ENCODE results near the gene RELB.

Gene RELB

DNA sequence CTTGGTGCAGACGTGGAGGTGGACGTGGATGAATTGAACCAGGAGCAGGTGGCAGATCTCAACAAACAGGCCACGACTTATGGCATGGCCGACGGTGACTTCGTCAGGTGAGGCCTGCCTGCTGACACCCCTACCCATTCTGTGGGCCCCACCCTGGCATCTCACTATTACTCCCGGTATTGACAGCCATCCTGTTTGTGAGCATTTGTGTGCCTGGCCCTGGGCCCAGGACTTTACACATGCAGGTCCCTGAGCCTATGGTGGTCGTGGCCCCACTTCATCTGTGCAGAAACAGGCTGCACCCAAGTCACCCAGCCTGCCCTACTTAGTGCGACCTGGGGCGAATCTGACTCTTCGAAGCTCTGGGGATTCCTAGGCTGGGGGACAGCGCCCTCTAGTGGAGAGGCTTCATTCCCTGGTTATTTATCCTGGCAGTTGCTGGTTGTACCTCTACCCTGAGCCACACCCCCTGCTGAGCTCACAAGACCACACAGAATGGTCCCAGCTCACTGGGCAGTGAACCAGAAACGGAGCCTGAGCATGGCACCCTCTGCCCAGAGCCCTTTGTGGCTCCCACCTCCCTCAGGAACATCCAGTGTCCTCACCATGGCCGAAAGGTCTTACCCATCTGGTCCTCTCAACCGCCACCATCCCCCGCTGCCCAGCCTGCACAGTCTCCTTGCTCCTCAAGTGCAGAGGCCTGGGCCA, 58.1 kb downstream of the RELB start:
- Histone ChIP-seq H3K9me3 (ENCODE audit: control insufficient read depth, insufficient read depth, low read length) (no peaks in the 10 kb centered on the region), H3K27me3 (ENCODE audit: control insufficient read depth, insufficient read depth, low read length) (no peaks in the 10 kb centered on the region), H3K27ac (ENCODE audit: low read length) (no peak overlapping the region), H3K4me1 (ENCODE audit: control insufficient read depth, insufficient read depth, low read length) (no peaks in the 10 kb centered on the region; the same call in 1 of the 2 replicates), H3K4me3 (ENCODE audit: low read length) (no peak overlapping the region), H3K36me3 (ENCODE audit: control insufficient read depth, insufficient read depth, low read length) (peaks cover 58% of the 10 kb centered on the region)
- no CpG with 5 or more reads among the region's 16 CpGs for WGBS (ENCODE audit: insufficient coverage, insufficient read length)
- DNase-seq (ENCODE audit: low read depth, low spot score) = no peak

GRCh38 chr19:45061965-45062364, 60.7 kb downstream of the RELB start:
- H3K9me3 ChIP-seq (ENCODE audit: control insufficient read depth, insufficient read depth, low read length) = no peaks in the 10 kb centered on the region
- no CpG with 5 or more reads among the region's 4 CpGs for WGBS (ENCODE audit: insufficient coverage, insufficient read length)
- DNase-seq (ENCODE audit: low read depth, low spot score) = no peak
- H3K36me3 ChIP-seq (ENCODE audit: control insufficient read depth, insufficient read depth, low read length) = peaks cover 56% of the 10 kb centered on the region
- no peak overlapping the region for H3K27ac ChIP-seq (ENCODE audit: low read length)
- H3K4me3 ChIP-seq (ENCODE audit: low read length) = no peak overlapping the region
- H3K27me3 ChIP-seq (ENCODE audit: control insufficient read depth, insufficient read depth, low read length) = no peaks in the 10 kb centered on the region
- no peaks in the 10 kb centered on the region; the same call in 1 of the 2 replicates for H3K4me1 ChIP-seq (ENCODE audit: control insufficient read depth, insufficient read depth, low read length)

GRCh38 chr19:45063851-45064801, 62.9 kb downstream of the RELB start:
- H3K4me1 ChIP-seq (ENCODE audit: control insufficient read depth, insufficient read depth, low read length) = no peaks in the 10 kb centered on the region; the same call in 1 of the 2 replicates
- WGBS (ENCODE audit: insufficient coverage, insufficient read length) = no CpG with 5 or more reads among the region's 85 CpGs
- no peaks in the 10 kb centered on the region for H3K9me3 ChIP-seq (ENCODE audit: control insufficient read depth, insufficient read depth, low read length)
- H3K4me3 ChIP-seq (ENCODE audit: low read length) = no peak overlapping the region
- no peak overlapping the region for H3K27ac ChIP-seq (ENCODE audit: low read length)
- DNase-seq (ENCODE audit: low read depth, low spot score) = no peak
- H3K36me3 ChIP-seq (ENCODE audit: control insufficient read depth, insufficient read depth, low read length) = peaks cover 49% of the 10 kb centered on the region
- no peaks in the 10 kb centered on the region for H3K27me3 ChIP-seq (ENCODE audit: control insufficient read depth, insufficient read depth, low read length)

- Histone ChIP-seq H3K27me3 (ENCODE audit: control insufficient read depth, insufficient read depth, low read length) (no peaks in the 10 kb centered on the region), H3K9me3 (ENCODE audit: control insufficient read depth, insufficient read depth, low read length) (no peaks in the 10 kb centered on the region), H3K4me3 (ENCODE audit: low read length) (no peak overlapping the region), H3K36me3 (ENCODE audit: control insufficient read depth, insufficient read depth, low read length) (peaks cover 54% of the 10 kb centered on the region), H3K4me1 (ENCODE audit: control insufficient read depth, insufficient read depth, low read length) (no peaks in the 10 kb centered on the region; the same call in 1 of the 2 replicates), H3K27ac (ENCODE audit: low read length) (no peak overlapping the region)
- no CpG with 5 or more reads among the region's 38 CpGs for WGBS (ENCODE audit: insufficient coverage, insufficient read length)
- no peak for DNase-seq (ENCODE audit: low read depth, low spot score)
Observed at GRCh38 chr19:45066921-45067661, 65.8 kb downstream of the RELB start.

GRCh38 chr19:45068041-45068440, 66.8 kb downstream of the RELB start:
- no peak for DNase-seq (ENCODE audit: low read depth, low spot score)
- no peak overlapping the region for H3K4me3 ChIP-seq (ENCODE audit: low read length)
- no peaks in the 10 kb centered on the region for H3K27me3 ChIP-seq (ENCODE audit: control insufficient read depth, insufficient read depth, low read length)
- H3K27ac ChIP-seq (ENCODE audit: low read length) = no peak overlapping the region
- H3K36me3 ChIP-seq (ENCODE audit: control insufficient read depth, insufficient read depth, low read length) = peaks cover 57% of the 10 kb centered on the region
- no peaks in the 10 kb centered on the region for H3K9me3 ChIP-seq (ENCODE audit: control insufficient read depth, insufficient read depth, low read length)
- no peaks in the 10 kb centered on the region for H3K4me1 ChIP-seq (ENCODE audit: control insufficient read depth, insufficient read depth, low read length)
- WGBS (ENCODE audit: insufficient coverage, insufficient read length) = no CpG with 5 or more reads among the region's 10 CpGs

DNA sequence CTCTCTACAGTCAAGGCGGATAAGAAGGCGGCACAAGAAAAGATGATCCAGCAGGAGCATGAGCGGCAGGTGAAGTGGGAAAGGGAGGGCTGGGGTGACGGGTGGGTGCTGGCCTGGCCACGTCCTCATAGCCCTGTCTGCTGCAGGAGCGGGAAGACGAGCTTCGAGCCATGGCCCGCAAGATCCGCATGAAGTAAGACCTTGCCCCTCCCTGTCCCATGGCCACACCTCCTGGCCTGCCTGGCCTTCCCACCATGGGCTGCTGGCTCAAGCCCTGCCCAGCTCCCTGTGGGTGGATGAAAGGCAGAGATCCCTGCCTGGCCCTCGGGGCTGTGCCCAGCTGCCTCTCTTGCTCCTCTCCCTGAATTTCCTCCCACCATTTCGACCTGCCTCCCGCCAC, 67.8 kb downstream of the RELB start:
- H3K36me3 ChIP-seq (ENCODE audit: control insufficient read depth, insufficient read depth, low read length) = peaks cover 51% of the 10 kb centered on the region
- H3K27me3 ChIP-seq (ENCODE audit: control insufficient read depth, insufficient read depth, low read length) = no peaks in the 10 kb centered on the region
- DNase-seq (ENCODE audit: low read depth, low spot score) = no peak
- no peaks in the 10 kb centered on the region for H3K9me3 ChIP-seq (ENCODE audit: control insufficient read depth, insufficient read depth, low read length)
- H3K4me3 ChIP-seq (ENCODE audit: low read length) = no peak overlapping the region
- no peaks in the 10 kb centered on the region for H3K4me1 ChIP-seq (ENCODE audit: control insufficient read depth, insufficient read depth, low read length)
- no CpG with 5 or more reads among the region's 13 CpGs for WGBS (ENCODE audit: insufficient coverage, insufficient read length)
- no peak overlapping the region for H3K27ac ChIP-seq (ENCODE audit: low read length)

DNA sequence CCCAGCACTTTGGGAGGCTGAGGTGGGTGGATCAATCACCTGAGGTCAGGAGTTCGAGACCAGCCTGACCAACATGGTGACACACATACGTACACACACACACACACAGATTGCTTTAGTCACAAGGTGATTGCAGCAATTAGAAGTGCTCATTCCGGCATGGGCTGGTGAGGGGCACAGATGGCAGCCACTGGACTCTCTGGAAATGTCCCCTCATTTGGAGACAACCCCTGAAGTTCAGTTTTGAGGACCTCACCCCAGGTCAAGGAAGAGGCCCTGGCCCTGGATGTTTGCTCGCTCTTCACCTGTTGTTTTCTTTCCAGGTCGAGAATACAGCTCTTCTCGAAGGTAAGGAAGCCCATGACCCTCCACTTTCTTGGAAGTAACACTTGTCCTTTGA, 69.0 kb downstream of the RELB start:
- WGBS (ENCODE audit: insufficient coverage, insufficient read length) = no CpG with 5 or more reads among the region's 6 CpGs
- Histone ChIP-seq H3K4me1 (ENCODE audit: control insufficient read depth, insufficient read depth, low read length) (peaks cover 2% of the 10 kb centered on the region; the same call in 1 of the 2 replicates), H3K27me3 (ENCODE audit: control insufficient read depth, insufficient read depth, low read length) (no peaks in the 10 kb centered on the region), H3K36me3 (ENCODE audit: control insufficient read depth, insufficient read depth, low read length) (peaks cover 44% of the 10 kb centered on the region), H3K9me3 (ENCODE audit: control insufficient read depth, insufficient read depth, low read length) (no peaks in the 10 kb centered on the region), H3K27ac (ENCODE audit: low read length) (no peak overlapping the region), H3K4me3 (ENCODE audit: low read length) (no peak overlapping the region)
- no peak for DNase-seq (ENCODE audit: low read depth, low spot score)

GRCh38 chr19:45070861-45071544, 69.7 kb downstream of the RELB start:
- DNase-seq (ENCODE audit: low read depth, low spot score) = no peak

GRCh38 chr19:45071545-45071938, 70.3 kb downstream of the RELB start:
- Histone ChIP-seq H3K36me3 (ENCODE audit: control insufficient read depth, insufficient read depth, low read length) (peaks cover 40% of the 10 kb centered on the region), H3K9me3 (ENCODE audit: control insufficient read depth, insufficient read depth, low read length) (no peaks in the 10 kb centered on the region), H3K4me3 (ENCODE audit: low read length) (no peak overlapping the region), H3K27me3 (ENCODE audit: control insufficient read depth, insufficient read depth, low read length) (no peaks in the 10 kb centered on the region), H3K27ac (ENCODE audit: low read length) (no peak overlapping the region), H3K4me1 (ENCODE audit: control insufficient read depth, insufficient read depth, low read length) (peaks cover 2% of the 10 kb centered on the region; the same call in 1 of the 2 replicates)
- no CpG with 5 or more reads among the region's 25 CpGs for WGBS (ENCODE audit: insufficient coverage, insufficient read length)
- DNase-seq (ENCODE audit: low read depth, low spot score) = no peak

More at GRCh38 chr19:45070861-45071544, 69.7 kb downstream of the RELB start:
- Histone ChIP-seq H3K9me3 (ENCODE audit: control insufficient read depth, insufficient read depth, low read length) (no peaks in the 10 kb centered on the region), H3K36me3 (ENCODE audit: control insufficient read depth, insufficient read depth, low read length) (peaks cover 40% of the 10 kb centered on the region), H3K27me3 (ENCODE audit: control insufficient read depth, insufficient read depth, low read length) (no peaks in the 10 kb centered on the region), H3K27ac (ENCODE audit: low read length) (no peak overlapping the region), H3K4me3 (ENCODE audit: low read length) (no peak overlapping the region), H3K4me1 (ENCODE audit: control insufficient read depth, insufficient read depth, low read length) (peaks cover 2% of the 10 kb centered on the region; the same call in 1 of the 2 replicates)
- WGBS (ENCODE audit: insufficient coverage, insufficient read length) = no CpG with 5 or more reads among the region's 19 CpGs
